Measurements from ENCODE around the gene KCNJ12.

DNA sequence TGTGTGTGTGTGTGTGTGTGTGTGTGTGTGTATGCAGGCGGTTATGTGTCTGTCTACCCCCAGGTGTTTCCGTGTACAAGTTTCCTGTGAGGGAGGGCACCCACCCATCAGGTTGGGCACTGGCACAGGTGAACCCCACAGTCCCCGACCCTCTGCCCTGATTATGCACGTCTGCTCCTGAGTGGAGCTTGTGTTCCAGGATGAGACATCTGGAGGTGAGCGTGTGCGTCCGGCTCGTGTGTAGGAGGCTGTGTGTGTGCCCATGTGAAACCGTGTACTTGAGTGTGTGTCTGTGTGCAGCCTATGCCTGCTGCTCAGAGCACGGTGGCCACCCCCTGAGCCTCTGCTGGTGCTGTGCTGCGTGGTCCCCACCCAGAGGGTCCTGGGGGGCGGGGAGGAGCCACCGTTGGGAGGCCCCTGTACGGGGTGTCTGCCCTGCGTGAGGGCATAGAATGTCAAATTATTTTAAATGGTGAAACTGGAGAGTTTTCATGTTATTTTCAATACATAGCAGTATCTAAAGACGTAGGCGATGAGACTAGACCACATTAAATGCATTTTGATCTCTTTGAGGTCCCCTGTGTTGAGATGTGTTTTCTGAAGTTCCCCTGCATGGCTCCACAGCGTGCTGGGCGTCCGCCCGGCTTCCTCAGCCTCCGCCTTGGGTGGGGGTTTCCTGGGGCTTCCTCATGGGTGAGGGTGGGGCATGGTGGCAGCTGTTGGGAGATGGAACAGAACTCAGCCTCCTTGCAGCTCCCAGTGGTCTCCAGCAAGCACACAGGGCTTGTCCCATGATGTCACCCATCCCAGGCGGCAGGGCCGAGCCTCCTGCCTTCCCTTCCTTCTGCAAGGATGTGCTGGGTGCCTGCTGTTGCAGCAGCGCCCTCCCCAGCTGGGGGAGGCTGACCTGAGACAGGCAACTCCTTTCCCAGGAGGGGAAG, 43.4 kb downstream of the KCNJ12 start:
- TF ChIP-seq, protein P1, sequence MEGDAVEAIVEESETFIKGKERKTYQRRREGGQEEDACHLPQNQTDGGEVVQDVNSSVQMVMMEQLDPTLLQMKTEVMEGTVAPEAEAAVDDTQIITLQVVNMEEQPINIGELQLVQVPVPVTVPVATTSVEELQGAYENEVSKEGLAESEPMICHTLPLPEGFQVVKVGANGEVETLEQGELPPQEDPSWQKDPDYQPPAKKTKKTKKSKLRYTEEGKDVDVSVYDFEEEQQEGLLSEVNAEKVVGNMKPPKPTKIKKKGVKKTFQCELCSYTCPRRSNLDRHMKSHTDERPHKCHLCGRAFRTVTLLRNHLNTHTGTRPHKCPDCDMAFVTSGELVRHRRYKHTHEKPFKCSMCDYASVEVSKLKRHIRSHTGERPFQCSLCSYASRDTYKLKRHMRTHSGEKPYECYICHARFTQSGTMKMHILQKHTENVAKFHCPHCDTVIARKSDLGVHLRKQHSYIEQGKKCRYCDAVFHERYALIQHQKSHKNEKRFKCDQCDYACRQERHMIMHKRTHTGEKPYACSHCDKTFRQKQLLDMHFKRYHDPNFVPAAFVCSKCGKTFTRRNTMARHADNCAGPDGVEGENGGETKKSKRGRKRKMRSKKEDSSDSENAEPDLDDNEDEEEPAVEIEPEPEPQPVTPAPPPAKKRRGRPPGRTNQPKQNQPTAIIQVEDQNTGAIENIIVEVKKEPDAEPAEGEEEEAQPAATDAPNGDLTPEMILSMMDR (IDR thresholded peaks at IDR 0.05), result no peak
- TF ChIP-seq POLR2A (IDR thresholded peaks at IDR 0.05), result no peak
